Measurements from ENCODE around the gene ALDH1B1.
A peak's percentile ranks its signal among the peaks of the same experiment; 100 is the strongest.

ALDH1B1 gene

DNA sequence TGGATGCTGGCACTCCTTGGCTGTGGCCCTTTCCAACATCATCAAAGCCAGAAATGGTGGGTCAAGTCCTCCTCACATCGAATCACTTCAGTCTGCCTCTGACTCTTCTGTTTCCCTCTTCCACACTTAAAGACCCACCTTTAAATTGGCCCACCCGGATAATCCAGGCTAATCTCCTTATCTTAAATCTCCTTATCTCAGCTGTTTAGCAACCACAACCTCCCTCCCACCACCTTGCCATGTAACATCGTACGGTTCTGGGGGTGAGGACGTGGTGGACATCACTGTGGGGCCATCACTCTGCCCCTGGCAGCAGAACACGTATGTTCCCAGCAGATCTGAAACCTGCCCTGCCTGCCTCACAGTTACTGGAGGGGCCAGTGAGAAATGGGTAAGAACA, 20.2 kb downstream of the ALDH1B1 start:
- no peak overlapping the region for H3K4me3 ChIP-seq (ENCODE audit: control insufficient read depth, low read depth, low read length)
- no peak for TF ChIP-seq CTCF (IDR thresholded peaks at IDR 0.05; ENCODE audit: control insufficient read depth, insufficient read depth, low read depth, low read length, missing control alignments)
- DNase-seq (ENCODE audit: low read depth), result no peak

- no peak overlapping the region for H3K4me3 ChIP-seq (ENCODE audit: control insufficient read depth, low read depth, low read length)
- DNase-seq (ENCODE audit: low read depth), result no peak
- TF ChIP-seq CTCF (IDR thresholded peaks at IDR 0.05; ENCODE audit: control insufficient read depth, insufficient read depth, low read depth, low read length, missing control alignments), result no peak
These were observed 20.8 kb downstream of the ALDH1B1 start for GRCh38 chr9:38413283-38413682.

GRCh38 chr9:38414040-38414723, 21.7 kb downstream of the ALDH1B1 start:
- DNase-seq (ENCODE audit: low read depth), result no peak
- no peak overlapping the region for H3K4me3 ChIP-seq (ENCODE audit: control insufficient read depth, low read depth, low read length)
- TF ChIP-seq CTCF (IDR thresholded peaks at IDR 0.05; ENCODE audit: control insufficient read depth, insufficient read depth, low read depth, low read length, missing control alignments), result no peak

- H3K4me3 ChIP-seq (ENCODE audit: control insufficient read depth, low read depth, low read length), result no peak overlapping the region
- no peak for TF ChIP-seq CTCF (IDR thresholded peaks at IDR 0.05; ENCODE audit: control insufficient read depth, insufficient read depth, low read depth, low read length, missing control alignments)
- no peak for DNase-seq (ENCODE audit: low read depth)
These were observed 23.4 kb downstream of the ALDH1B1 start for GRCh38 chr9:38415856-38416255.

- DNase-seq (ENCODE audit: low read depth), result no peak
- no peak for TF ChIP-seq CTCF (IDR thresholded peaks at IDR 0.05; ENCODE audit: control insufficient read depth, insufficient read depth, low read depth, low read length, missing control alignments)
- H3K4me3 ChIP-seq (ENCODE audit: control insufficient read depth, low read depth, low read length), result no peak overlapping the region
These were observed 24.0 kb downstream of the ALDH1B1 start for GRCh38 chr9:38416461-38416860.

DNA sequence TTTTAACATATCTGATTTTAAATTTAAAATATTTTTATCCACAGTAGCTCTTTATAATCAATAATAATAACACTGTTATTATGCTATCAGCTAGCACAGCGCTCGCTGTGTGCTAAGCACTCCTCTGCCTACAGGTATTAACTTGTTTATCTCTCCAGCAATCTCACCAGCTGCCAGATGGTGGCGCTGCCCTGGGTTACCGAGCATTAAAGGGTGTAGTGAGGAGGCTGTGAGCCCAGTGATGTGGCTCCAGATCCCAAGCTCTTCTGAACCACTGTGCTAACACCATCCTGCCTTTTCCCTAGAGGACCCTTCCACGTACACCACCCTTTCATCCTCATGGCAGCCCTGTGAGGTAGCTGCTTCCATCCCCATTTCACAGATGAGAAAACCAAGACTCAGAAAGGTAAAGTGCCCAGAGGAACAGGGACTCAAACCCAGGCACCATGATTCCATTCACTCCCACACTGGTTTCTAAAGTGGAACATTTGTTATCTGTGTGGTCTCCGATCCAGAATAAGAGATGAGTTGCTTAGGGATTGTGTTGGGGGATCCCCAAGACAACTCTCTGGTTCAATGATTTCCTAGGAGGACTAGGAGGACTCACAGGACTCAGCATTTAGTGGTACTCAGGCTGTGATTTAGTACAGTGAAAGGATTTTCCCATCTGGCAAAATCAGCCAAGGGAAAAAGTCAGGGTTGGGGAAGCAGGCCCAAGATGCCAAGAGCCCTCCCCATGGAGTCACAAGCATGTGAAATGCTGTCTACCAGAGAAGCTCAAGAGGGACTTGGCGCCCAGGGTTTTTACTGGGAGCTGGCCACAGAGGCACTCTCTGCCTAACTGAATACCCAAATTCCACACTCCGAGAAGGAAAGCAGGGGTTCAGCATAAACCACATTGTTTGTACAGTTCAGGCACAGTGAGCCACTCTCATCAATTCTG, 24.8 kb downstream of the ALDH1B1 start:
- TF ChIP-seq CTCF (IDR thresholded peaks at IDR 0.05; ENCODE audit: control insufficient read depth, insufficient read depth, low read depth, low read length, missing control alignments), result peak; percentile 51
- DNase-seq (ENCODE audit: low read depth), result no peak
- H3K4me3 ChIP-seq (ENCODE audit: control insufficient read depth, low read depth, low read length), result no peak overlapping the region

Measured in AG09309 (cell line).